Tibial nerve (tissue), 4 donors: ENCODE data around the gene CYGB. TPM values are rescaled to one million over a fixed set of nuclear protein-coding genes. Genes with fewer than 3 reads are reported as not detected.
"Not testable (repeated sequence)": the region's sequence is repeated elsewhere in the genome, so short reads cannot be mapped to it uniquely, and the experiment has no call there.

Experiments used
- DNase-seq, 2 donors: peaks; one replicate each; pipeline ENCODE4 v3.0.0-alpha.2; 2019; ENCODE audit warnings: low spot score in 2 of 2
- H3K27ac ChIP-seq, 4 donors: fragments of 200-600 bp; sonication (generic) in 3 of 4; one replicate each; pipeline ENCODE4 v1.5.1; 2017 to 2019; ENCODE audit warnings: mild to moderate bottlenecking in 1 of 4
- H3K27me3 ChIP-seq, 2 donors: fragments of 200-600 bp; sonication (generic) in 1 of 2; one replicate each; pipeline versions ENCODE4 v1.5.1 to v1.6.0; 2017 to 2019
- H3K36me3 ChIP-seq, 3 donors: fragments of 200-600 bp; sonication (generic); one replicate each; pipeline ENCODE4 v1.5.1; 2018 to 2019
- H3K4me1 ChIP-seq, 4 donors: fragments of 200-600 bp; sonication (generic) in 3 of 4; one replicate each; pipeline ENCODE4 v1.5.1; 2017 to 2019
- H3K4me3 ChIP-seq, 4 donors: fragments of 200-600 bp; sonication (generic) in 3 of 4; one replicate each; pipeline ENCODE4 v1.5.1; 2017 to 2019; ENCODE audit warnings: mild to moderate bottlenecking in 1 of 4, moderate library complexity in 1 of 4
- H3K9me3 ChIP-seq, 4 donors: fragments of 200-600 bp; sonication (generic) in 3 of 4; one replicate each; pipeline ENCODE4 v1.5.1; 2017 to 2019
- EP300 ChIP-seq, 2 donors: sonication (generic); formaldehyde crosslinking; IDR thresholded peaks; one replicate each; pipeline ENCODE4 v1.6.1; 2017; ENCODE audit warnings: antibody characterized with exemption in 2 of 2, mild to moderate bottlenecking in 1 of 2
- POLR2A ChIP-seq, 2 donors: fragments of 450-650 bp; IDR thresholded peaks; one replicate each; pipeline ENCODE4 v1.6.1; 2017; ENCODE audit warnings: antibody characterized with exemption in 2 of 2, mild to moderate bottlenecking in 2 of 2, moderate library complexity in 2 of 2
- WGBS, 2 donors: methylation state at CpG; one replicate each; pipeline ENCODE4 v1.1.5; 2018; 5-methylcytosine and 5-hydroxymethylcytosine counted together
- total RNA-seq, 4 donors: library from RNA; depleted of rRNA; stranded (reverse); fragments of >200 nt; gene quantifications; one replicate each; pipeline ENCODE4 v1.1.0, GENCODE V29; 2016
- TF ChIP-seq, protein P1 (sequence below), 5 experiments: fragments of 200-600 bp in 3 of 5; fragments of 450-650 bp in 2 of 5; sonication (generic) in 3 of 5; IDR thresholded peaks; one replicate each; pipeline ENCODE4 v1.5.1; 2016 to 2019; ENCODE audit warnings: antibody characterized with exemption in 5 of 5, mild to moderate bottlenecking in 3 of 5, moderate library complexity in 2 of 5

Gene CYGB
- total RNA-seq, 4 donors from 2014 or later = 40.2 to 59.2 (median 48.8) TPM

DNA sequence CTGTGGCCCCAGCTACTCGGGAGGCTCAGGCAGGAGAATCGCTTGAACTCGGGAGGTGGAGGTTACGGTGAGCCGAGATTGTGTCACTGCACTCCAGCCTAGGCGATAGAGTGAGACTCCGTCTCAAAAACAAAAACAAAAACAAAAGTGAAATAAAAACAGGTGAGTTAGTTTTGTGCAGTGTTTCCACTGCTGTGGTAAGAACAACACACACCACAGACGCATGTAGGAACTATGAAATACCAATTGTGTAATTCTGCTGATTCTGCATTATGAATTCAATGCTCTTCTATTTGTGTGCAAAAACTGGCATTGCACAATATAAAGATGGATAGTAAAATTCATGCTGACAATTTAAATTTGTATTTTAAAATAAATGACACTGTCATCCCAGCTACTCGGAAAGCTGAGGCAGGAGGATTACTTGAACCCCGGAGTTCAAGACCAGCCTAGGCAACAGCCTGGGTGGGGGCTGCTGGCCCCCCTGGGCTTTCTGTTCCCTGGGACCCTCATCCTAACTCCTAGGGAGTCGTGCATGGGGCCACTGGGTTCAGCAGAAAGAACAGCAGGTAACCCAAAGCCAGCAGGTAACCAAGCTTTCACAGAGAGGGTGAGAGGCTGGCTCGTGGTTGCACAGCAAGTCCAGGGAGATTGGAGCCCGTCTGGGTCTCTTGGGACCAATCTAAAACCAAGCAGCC, 25.7 kb downstream of the CYGB start:
- WGBS, 2 donors = 72 to 75% methylated on average over 11 to 13 of the region's 13 CpGs
- no peaks in the 10 kb centered on the region for H3K27me3 ChIP-seq
- TF ChIP-seq POLR2A (IDR thresholded peaks at IDR 0.05) (no peak), EP300 (IDR thresholded peaks at IDR 0.05) (peak in 1 of 2 donors; percentile 64)

DNA sequence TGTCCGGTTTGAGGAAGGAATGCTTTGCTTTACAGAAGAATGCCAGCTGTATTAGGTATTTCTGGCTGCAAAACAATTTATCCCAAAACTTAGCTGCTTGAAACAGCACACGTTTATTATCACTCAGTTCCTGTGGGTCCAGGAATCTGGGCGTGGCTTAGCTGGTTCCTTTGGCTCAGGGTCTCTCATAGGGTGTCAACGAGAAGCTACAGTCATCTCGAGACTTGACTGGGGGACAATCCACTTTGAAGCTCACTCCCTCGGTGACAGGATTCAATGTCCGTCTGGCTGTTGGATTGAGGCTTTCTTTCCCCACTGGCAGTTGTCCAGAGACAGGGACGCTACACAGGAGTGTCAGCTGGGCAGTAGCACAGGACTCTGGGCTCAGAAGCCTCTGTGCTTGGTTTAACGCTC, 26.7 kb downstream of the CYGB start:
- no peaks in the 10 kb centered on the region for H3K27me3 ChIP-seq
- H3K36me3 ChIP-seq = no peaks in the 10 kb centered on the region
- no peak overlapping the region for H3K27ac ChIP-seq
- no peaks in the 10 kb centered on the region for H3K9me3 ChIP-seq
- WGBS, 2 donors = 40 to 45% methylated on average over 9 of the region's 9 CpGs
- H3K4me3 ChIP-seq = no peak overlapping the region
- no peak for TF ChIP-seq EP300 (IDR thresholded peaks at IDR 0.05)
- TF ChIP-seq, protein P1, sequence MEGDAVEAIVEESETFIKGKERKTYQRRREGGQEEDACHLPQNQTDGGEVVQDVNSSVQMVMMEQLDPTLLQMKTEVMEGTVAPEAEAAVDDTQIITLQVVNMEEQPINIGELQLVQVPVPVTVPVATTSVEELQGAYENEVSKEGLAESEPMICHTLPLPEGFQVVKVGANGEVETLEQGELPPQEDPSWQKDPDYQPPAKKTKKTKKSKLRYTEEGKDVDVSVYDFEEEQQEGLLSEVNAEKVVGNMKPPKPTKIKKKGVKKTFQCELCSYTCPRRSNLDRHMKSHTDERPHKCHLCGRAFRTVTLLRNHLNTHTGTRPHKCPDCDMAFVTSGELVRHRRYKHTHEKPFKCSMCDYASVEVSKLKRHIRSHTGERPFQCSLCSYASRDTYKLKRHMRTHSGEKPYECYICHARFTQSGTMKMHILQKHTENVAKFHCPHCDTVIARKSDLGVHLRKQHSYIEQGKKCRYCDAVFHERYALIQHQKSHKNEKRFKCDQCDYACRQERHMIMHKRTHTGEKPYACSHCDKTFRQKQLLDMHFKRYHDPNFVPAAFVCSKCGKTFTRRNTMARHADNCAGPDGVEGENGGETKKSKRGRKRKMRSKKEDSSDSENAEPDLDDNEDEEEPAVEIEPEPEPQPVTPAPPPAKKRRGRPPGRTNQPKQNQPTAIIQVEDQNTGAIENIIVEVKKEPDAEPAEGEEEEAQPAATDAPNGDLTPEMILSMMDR (IDR thresholded peaks at IDR 0.05) = no peak
- no peak for TF ChIP-seq POLR2A (IDR thresholded peaks at IDR 0.05)
- DNase-seq = no peak
- H3K4me1 ChIP-seq = peaks cover 0 to 30% (median 2%) of the 10 kb centered on the region in 4 donors

More for the DNA sequence above, 25.7 kb downstream of the CYGB start:
- Histone ChIP-seq H3K4me1 (peaks cover 0 to 26% (median 5%) of the 10 kb centered on the region in 4 donors), H3K36me3 (no peaks in the 10 kb centered on the region), H3K27ac (no peak overlapping the region), H3K4me3 (no peak overlapping the region), H3K9me3 (no peaks in the 10 kb centered on the region)
- no peak for DNase-seq

DNA sequence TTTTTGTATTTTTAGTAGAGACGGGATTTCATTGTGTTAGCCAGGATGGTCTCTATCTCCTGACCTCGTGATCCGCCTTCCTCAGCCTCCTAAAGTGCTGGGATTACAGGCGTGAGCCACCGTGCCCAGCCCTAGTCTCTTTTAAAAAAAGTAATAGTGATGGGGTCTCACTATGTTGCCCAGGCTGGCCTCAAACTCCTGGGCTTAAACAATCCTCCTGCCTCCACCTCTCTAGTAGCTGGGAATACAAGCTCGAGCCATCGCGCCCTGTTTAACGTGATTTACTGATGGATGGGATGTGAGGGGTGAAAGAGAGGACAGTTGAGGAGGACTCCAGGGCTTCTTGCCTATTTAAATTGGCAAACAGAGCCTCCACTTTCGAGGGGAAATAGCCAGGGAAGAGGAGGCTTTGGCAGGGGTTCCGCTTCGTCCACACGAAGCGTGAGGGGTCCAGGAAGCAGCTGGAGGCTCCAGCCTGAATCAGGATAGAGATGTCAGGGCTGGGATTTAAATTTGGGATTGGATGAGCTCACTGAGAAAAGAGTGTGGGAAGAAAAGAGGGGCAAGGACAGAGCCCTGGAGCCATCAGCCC, 28.9 kb downstream of the CYGB start:
- not testable (repeated sequence) for H3K27me3 ChIP-seq, H3K36me3 ChIP-seq, H3K9me3 ChIP-seq, H3K4me3 ChIP-seq, DNase-seq, H3K27ac ChIP-seq
- WGBS, 2 donors = 69 to 74% methylated on average over 14 of the region's 14 CpGs
- peaks cover 0 to 19% (median 0%) of the 10 kb centered on the region in 4 donors for H3K4me1 ChIP-seq

DNA sequence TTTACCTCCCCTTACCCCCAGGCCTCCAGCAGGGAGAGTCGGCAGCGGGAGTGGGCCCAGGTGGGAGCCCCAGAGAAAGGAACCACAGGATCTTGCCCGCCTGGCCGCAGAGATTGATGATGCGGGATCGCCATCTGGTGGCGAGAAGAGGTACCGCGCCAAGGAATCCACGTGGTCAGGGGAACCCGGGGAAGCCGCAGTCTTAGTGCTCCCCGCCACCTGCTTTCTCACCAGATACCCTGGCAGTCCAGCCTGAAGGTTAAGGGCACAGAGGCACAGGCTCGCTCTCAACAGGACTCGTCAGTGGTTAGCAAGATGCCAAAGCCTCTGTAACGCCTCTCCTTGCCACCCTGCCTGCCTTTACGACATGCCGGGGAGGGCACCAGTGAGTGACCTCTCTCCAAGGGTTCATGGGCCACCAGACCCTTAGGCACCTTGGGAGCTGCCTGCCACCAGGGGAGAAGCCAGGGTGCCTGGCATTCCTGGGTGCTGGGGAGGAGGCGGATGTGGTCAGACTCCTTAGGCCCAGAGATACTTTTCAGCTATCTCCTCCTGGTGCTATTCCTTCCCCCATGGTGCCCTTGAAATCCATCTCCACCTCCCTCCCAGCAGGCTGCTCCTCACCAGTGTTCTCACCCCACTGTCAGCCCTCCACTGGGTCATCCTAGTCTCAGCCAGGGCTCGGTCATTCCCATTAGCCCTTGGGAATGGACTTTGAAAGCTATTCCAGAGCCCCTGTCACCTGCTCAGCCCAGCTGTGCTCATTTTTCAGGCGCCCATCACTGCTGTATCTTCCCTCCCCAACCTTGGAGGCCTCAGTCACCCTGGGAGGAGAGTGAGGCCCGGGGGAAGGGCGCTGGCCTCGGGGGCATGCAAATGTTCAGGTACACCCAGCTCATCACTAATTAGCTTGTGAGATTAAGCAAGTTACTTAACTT, 30.8 kb downstream of the CYGB start:
- TF ChIP-seq, protein P1 (IDR thresholded peaks at IDR 0.05) = peak; percentile 90 to 99 (median 92)
- TF ChIP-seq EP300 (IDR thresholded peaks at IDR 0.05) (no peak), POLR2A (IDR thresholded peaks at IDR 0.05) (no peak)
- Histone ChIP-seq H3K9me3 (no peaks in the 10 kb centered on the region), H3K27ac (no peak overlapping the region), H3K27me3 (no peaks in the 10 kb centered on the region), H3K4me3 (no peak overlapping the region), H3K4me1 (peaks cover 0 to 23% (median 6%) of the 10 kb centered on the region in 4 donors), H3K36me3 (no peaks in the 10 kb centered on the region)
- DNase-seq = peak; percentile 80 to 94
- WGBS, 2 donors = 26 to 60% methylated on average over 11 to 24 of the region's 24 CpGs

DNA sequence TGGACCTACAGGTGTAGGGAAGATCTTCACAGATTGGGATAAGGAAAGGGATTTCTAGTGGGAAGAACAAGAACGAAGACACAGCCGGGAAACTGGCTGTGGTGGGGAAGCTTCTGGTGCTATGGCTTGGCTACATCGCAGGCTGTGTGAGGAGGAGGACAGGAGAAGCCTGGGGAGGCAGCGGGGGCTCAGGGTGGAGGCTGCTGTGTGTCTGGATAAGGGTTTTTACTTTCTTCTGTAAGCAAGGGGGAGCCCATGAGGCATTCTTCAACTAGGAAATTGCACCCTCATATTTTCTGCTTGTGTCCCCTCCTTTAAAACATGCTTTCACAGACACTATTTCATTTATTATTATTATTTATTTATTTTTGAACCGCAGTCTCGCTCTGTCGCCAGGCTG, 33.4 kb downstream of the CYGB start:
- H3K36me3 ChIP-seq = no peaks in the 10 kb centered on the region
- 64 to 80% methylated on average over 7 of the region's 7 CpGs for WGBS, 2 donors
- H3K27me3 ChIP-seq = no peaks in the 10 kb centered on the region
- H3K4me3 ChIP-seq = no peak overlapping the region
- no peaks in the 10 kb centered on the region for H3K9me3 ChIP-seq
- no peak overlapping the region for H3K27ac ChIP-seq
- H3K4me1 ChIP-seq = peaks cover 0 to 41% (median 13%) of the 10 kb centered on the region in 4 donors
- DNase-seq = no peak
- TF ChIP-seq, protein P1 (IDR thresholded peaks at IDR 0.05) = no peak
- no peak for TF ChIP-seq POLR2A (IDR thresholded peaks at IDR 0.05)
- no peak for TF ChIP-seq EP300 (IDR thresholded peaks at IDR 0.05)
